Measurements from ENCODE around the gene CREB5. TPM values are rescaled to one million over a fixed set of nuclear protein-coding genes. Genes with fewer than 3 reads are reported as not detected.
"Not testable (repeated sequence)": the region's sequence is repeated elsewhere in the genome, so short reads cannot be mapped to it uniquely, and the experiment has no call there.

CREB5 gene
- total RNA-seq, 2 experiments from 2014 or later: not detected

GRCh38 chr7:28587211-28587610 is 174.9 kb downstream of the CREB5 start:
- DNase-seq (no peak), ATAC-seq (no peak)
- POLR2A ChIA-PET: no interaction called here
- peaks cover 5% of the 10 kb centered on the region for H3K9me3 Mint-ChIP-seq (ENCODE audit: insufficient read depth)
- no peak overlapping the region for H3K4me3 Mint-ChIP-seq
- peaks cover 2% of the 10 kb centered on the region for H3K27me3 Mint-ChIP-seq (ENCODE audit: low read depth)
- H3K36me3 Mint-ChIP-seq (ENCODE audit: low read depth): peaks cover 10% of the 10 kb centered on the region
- peaks cover 53% of the 10 kb centered on the region for H3K4me1 Mint-ChIP-seq (ENCODE audit: low read depth)
- H3K27ac Mint-ChIP-seq: no peak overlapping the region
- CTCF ChIA-PET: no interaction called here

DNA sequence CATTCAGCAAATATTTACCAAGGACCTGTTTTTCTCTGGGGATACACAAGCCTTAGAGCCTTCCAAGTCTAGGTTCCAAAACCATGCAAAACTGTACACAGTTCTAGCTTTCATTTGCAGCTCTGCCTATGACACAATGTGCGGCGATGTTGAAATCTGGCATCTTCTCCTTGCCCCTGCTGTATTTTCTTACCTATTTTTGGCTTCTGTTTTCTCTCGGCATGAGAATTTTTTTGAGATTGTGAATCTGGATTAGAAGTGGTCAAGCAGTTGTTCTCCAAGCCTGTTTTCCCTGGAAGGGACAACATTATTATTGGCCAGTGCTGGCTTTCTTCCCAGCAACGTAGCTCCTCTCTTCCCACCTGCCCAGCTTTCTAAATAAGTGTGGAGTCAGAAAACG is 176.3 kb downstream of the CREB5 start:
- no peak for DNase-seq
- ATAC-seq: no peak
- H3K36me3 Mint-ChIP-seq (ENCODE audit: low read depth): peaks cover 9% of the 10 kb centered on the region
- H3K9me3 Mint-ChIP-seq (ENCODE audit: insufficient read depth): no peaks in the 10 kb centered on the region
- no peak overlapping the region for H3K27ac Mint-ChIP-seq
- H3K4me1 Mint-ChIP-seq (ENCODE audit: low read depth): peaks cover 55% of the 10 kb centered on the region
- peaks cover 2% of the 10 kb centered on the region for H3K27me3 Mint-ChIP-seq (ENCODE audit: low read depth)
- ChIA-PET CTCF (no interaction called here), POLR2A (no interaction called here)
- H3K4me3 Mint-ChIP-seq: no peak overlapping the region

- peak; percentile 68 for ATAC-seq
- no peak for DNase-seq
- H3K27ac Mint-ChIP-seq: peak overlapping the region; percentile 86
- peaks cover 55% of the 10 kb centered on the region for H3K4me1 Mint-ChIP-seq (ENCODE audit: low read depth)
- H3K27me3 Mint-ChIP-seq (ENCODE audit: low read depth): no peaks in the 10 kb centered on the region
- no peaks in the 10 kb centered on the region for H3K9me3 Mint-ChIP-seq (ENCODE audit: insufficient read depth)
- ChIA-PET CTCF (no interaction called here), POLR2A (no interaction called here)
- peak overlapping the region; percentile 72 for H3K4me3 Mint-ChIP-seq
- H3K36me3 Mint-ChIP-seq (ENCODE audit: low read depth): peaks cover 7% of the 10 kb centered on the region
Measured at GRCh38 chr7:28591041-28591674, 178.8 kb downstream of the CREB5 start.

DNA sequence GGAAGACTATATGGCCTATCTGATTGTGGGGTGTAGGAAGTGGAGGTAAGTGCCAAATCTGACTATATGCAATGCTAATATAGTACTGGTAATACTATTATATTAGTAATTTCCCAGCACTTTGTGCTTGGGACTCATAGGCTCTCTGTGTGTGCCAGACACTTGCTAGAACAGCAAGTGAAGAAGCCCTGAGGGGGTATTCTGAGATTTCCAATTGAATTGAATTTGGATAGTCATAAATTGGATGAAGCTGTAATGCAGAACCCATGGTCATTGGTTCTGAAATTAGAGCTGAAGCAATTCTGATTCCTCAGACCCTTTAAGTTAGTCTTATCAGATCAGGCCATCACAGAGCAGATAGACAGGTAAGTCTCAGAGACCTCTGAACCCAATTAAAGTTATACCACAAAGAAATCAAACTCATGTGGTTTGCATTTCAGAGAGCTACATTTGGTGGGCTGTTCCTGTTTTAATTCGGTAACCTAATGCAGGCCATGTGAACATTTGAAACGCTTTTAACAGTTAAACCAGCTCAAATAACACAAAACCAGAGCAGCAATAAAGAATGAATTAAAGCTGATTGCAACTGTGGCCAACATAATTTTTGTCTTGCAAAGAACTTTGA is 179.5 kb downstream of the CREB5 start:
- Mint-ChIP-seq H3K9me3 (ENCODE audit: insufficient read depth) (no peaks in the 10 kb centered on the region), H3K4me3 (peak overlapping the region; percentile 72), H3K27me3 (ENCODE audit: low read depth) (no peaks in the 10 kb centered on the region), H3K36me3 (ENCODE audit: low read depth) (peaks cover 7% of the 10 kb centered on the region), H3K4me1 (ENCODE audit: low read depth) (peaks cover 55% of the 10 kb centered on the region), H3K27ac (peak overlapping the region; percentile 86)
- DNase-seq: no peak
- ChIA-PET CTCF (no interaction called here), POLR2A (no interaction called here)
- ATAC-seq: peak; percentile 23

GRCh38 chr7:28592861-28593260 is 180.5 kb downstream of the CREB5 start:
- Mint-ChIP-seq H3K27ac (no peak overlapping the region), H3K4me1 (ENCODE audit: low read depth) (peaks cover 46% of the 10 kb centered on the region), H3K9me3 (ENCODE audit: insufficient read depth) (no peaks in the 10 kb centered on the region), H3K4me3 (no peak overlapping the region), H3K27me3 (ENCODE audit: low read depth) (no peaks in the 10 kb centered on the region), H3K36me3 (ENCODE audit: low read depth) (peaks cover 7% of the 10 kb centered on the region)
- DNase-seq (no peak), ATAC-seq (no peak)
- ChIA-PET POLR2A (no interaction called here), CTCF (no interaction called here)

DNA sequence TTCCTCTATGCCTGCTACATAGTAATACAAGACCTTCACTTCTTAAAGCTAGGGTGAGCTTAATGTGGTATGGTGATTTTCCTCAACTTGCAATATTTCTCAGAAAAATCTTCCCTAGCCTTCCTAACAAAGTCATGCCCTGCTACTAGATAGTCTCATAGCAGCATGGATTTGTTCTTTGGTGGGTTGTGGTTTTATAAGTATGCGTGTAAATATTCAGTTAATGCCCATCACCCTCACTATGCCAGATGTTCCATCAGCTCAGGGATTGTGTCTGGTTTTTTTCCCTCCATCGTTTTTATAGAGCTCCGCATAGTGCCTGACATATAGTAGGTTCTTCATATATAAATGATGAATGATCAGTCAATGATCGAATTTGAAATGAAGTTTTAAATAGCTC is 182.8 kb downstream of the CREB5 start:
- Mint-ChIP-seq H3K27ac (no peak overlapping the region), H3K4me1 (ENCODE audit: low read depth) (peaks cover 38% of the 10 kb centered on the region), H3K36me3 (ENCODE audit: low read depth) (peaks cover 5% of the 10 kb centered on the region), H3K4me3 (no peak overlapping the region), H3K27me3 (ENCODE audit: low read depth) (peaks cover 2% of the 10 kb centered on the region), H3K9me3 (ENCODE audit: insufficient read depth) (no peaks in the 10 kb centered on the region)
- ATAC-seq: no peak
- CTCF ChIA-PET: no interaction called here
- DNase-seq: no peak
- POLR2A ChIA-PET: no interaction called here

- ChIA-PET CTCF (no interaction called here), POLR2A (no interaction called here)
- no peaks in the 10 kb centered on the region for H3K9me3 Mint-ChIP-seq (ENCODE audit: insufficient read depth)
- H3K4me3 Mint-ChIP-seq: no peak overlapping the region
- peaks cover 6% of the 10 kb centered on the region for H3K27me3 Mint-ChIP-seq (ENCODE audit: low read depth)
- peaks cover 3% of the 10 kb centered on the region for H3K36me3 Mint-ChIP-seq (ENCODE audit: low read depth)
- DNase-seq (no peak), ATAC-seq (no peak)
- peaks cover 36% of the 10 kb centered on the region for H3K4me1 Mint-ChIP-seq (ENCODE audit: low read depth)
- H3K27ac Mint-ChIP-seq: no peak overlapping the region
Measured at GRCh38 chr7:28595801-28596200, 183.5 kb downstream of the CREB5 start.

DNA sequence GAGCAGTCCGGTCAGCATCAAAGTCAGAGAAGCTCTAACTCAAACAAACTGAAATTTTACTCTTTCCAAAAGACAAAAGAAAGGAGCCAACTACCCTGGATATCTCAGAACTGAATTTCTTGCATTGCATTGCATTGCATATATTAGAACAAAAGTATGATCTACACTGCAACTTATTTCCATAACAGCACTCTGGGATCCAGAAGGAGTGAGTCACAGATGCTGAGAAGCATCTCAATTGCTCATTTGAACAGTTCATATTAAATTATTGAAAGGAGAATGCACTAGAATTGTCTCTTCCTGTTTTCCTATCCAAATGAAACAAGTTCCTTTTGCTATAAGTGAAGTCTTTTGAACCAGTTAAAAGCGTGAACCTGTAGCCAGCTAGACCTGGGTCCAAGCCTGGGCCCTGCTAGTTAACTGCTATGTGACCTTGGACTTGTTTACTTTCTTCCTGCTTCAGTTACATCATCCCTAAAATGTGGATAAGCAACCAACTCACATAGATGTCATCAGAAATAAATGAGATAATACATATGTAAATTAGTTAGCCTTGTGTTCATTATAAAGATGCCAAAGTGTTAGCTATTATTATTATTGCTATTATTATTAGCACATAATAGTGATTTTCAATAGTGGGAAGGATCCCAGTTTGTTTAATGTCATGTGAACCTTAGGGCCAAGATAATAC is 184.1 kb downstream of the CREB5 start:
- ChIA-PET POLR2A (no interaction called here), CTCF (no interaction called here)
- H3K27ac Mint-ChIP-seq: no peak overlapping the region
- peaks cover 30% of the 10 kb centered on the region for H3K4me1 Mint-ChIP-seq (ENCODE audit: low read depth)
- DNase-seq (no peak), ATAC-seq (no peak)
- H3K36me3 Mint-ChIP-seq (ENCODE audit: low read depth): peaks cover 2% of the 10 kb centered on the region
- H3K27me3 Mint-ChIP-seq (ENCODE audit: low read depth): peaks cover 10% of the 10 kb centered on the region
- no peaks in the 10 kb centered on the region for H3K9me3 Mint-ChIP-seq (ENCODE audit: insufficient read depth)
- H3K4me3 Mint-ChIP-seq: no peak overlapping the region

DNA sequence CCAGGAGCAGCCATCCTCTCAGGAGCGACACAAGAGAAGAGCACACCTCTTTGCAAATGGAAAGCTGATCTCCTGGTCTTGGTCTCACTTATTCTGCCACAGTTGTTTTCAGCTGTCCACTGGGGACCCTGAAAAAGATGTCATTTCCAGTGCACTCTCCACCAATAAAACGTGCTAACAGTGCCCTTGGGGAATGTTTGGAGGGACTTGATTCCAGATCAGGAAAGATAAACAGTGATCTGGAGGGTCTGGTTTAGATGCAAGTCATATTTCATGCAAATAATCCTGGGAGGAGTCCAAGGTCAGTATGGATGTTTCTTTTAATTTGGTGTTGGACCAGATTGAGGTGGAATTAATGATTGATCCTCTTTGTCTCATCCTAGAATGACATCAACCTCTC is 185.0 kb downstream of the CREB5 start:
- peaks cover 2% of the 10 kb centered on the region for H3K36me3 Mint-ChIP-seq (ENCODE audit: low read depth)
- H3K27ac Mint-ChIP-seq: no peak overlapping the region
- ATAC-seq (no peak), DNase-seq (no peak)
- peaks cover 22% of the 10 kb centered on the region for H3K4me1 Mint-ChIP-seq (ENCODE audit: low read depth)
- peaks cover 12% of the 10 kb centered on the region for H3K27me3 Mint-ChIP-seq (ENCODE audit: low read depth)
- ChIA-PET CTCF (no interaction called here), POLR2A (no interaction called here)
- no peak overlapping the region for H3K4me3 Mint-ChIP-seq
- H3K9me3 Mint-ChIP-seq (ENCODE audit: insufficient read depth): no peaks in the 10 kb centered on the region

GRCh38 chr7:28598037-28598436 is 185.7 kb downstream of the CREB5 start:
- peaks cover 16% of the 10 kb centered on the region for H3K4me1 Mint-ChIP-seq (ENCODE audit: low read depth)
- DNase-seq; H3K27ac Mint-ChIP-seq; POLR2A ChIA-PET; CTCF ChIA-PET; ATAC-seq; H3K9me3 Mint-ChIP-seq (ENCODE audit: insufficient read depth); H3K4me3 Mint-ChIP-seq; H3K36me3 Mint-ChIP-seq (ENCODE audit: low read depth): not testable (repeated sequence)
- peaks cover 12% of the 10 kb centered on the region for H3K27me3 Mint-ChIP-seq (ENCODE audit: low read depth)

DNA sequence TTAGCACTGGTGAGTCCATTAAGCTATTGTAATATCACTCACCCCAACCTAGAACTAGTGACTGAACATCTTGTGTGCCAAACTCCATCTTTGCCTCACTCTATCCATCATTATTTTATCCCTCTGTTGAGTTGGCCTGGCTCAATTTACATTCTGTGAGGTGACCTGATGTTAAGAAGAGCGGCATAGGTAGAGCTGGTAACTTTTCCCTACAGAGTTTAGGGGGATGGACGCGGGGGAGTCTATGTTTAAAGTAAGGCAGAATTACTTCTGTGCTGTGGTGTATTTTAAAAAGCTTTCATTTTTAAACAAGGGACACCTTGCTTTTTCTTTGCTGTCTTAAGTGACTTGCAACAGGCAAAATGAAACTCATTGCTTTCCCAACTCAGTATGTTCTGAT is 186.3 kb downstream of the CREB5 start:
- no peak overlapping the region for H3K27ac Mint-ChIP-seq
- H3K27me3 Mint-ChIP-seq (ENCODE audit: low read depth): peaks cover 16% of the 10 kb centered on the region
- H3K36me3 Mint-ChIP-seq (ENCODE audit: low read depth): no peaks in the 10 kb centered on the region
- DNase-seq (no peak), ATAC-seq (no peak)
- H3K4me3 Mint-ChIP-seq: no peak overlapping the region
- H3K9me3 Mint-ChIP-seq (ENCODE audit: insufficient read depth): no peaks in the 10 kb centered on the region
- H3K4me1 Mint-ChIP-seq (ENCODE audit: low read depth): peaks cover 12% of the 10 kb centered on the region
- CTCF ChIA-PET: no interaction called here
- POLR2A ChIA-PET: no interaction called here

- Mint-ChIP-seq H3K27me3 (ENCODE audit: low read depth) (peaks cover 17% of the 10 kb centered on the region), H3K36me3 (ENCODE audit: low read depth) (no peaks in the 10 kb centered on the region), H3K27ac (no peak overlapping the region), H3K9me3 (ENCODE audit: insufficient read depth) (no peaks in the 10 kb centered on the region), H3K4me3 (no peak overlapping the region), H3K4me1 (ENCODE audit: low read depth) (peaks cover 6% of the 10 kb centered on the region)
- DNase-seq (no peak), ATAC-seq (no peak)
- ChIA-PET CTCF (no interaction called here), POLR2A (no interaction called here)
Measured at GRCh38 chr7:28599411-28599810, 187.1 kb downstream of the CREB5 start.
